PC-9 (cell line): ENCODE measurements around the gene GPBAR1. TPM values are rescaled to one million over a fixed set of nuclear protein-coding genes. Genes with fewer than 3 reads are reported as not detected.

Source experiments
- BruUV-seq: library from RNA; stranded (reverse); fragments of 400-500 nt; replicated peaks from 2 replicates; lab custom pipeline; 2021; lab: Mats Ljungman, UMichigan
- CTCF ChIA-PET: fragments of 300-600 bp; sonication (Branson Sonifier 250); formaldehyde crosslinking; loops from one replicate; lab custom pipeline; 2022; ENCODE audit warnings: antibody characterized with exemption; lab: Charles Lee
- POLR2A ChIA-PET: fragments of 300-600 bp; sonication (Branson Sonifier 250); formaldehyde crosslinking; loops from one replicate; lab custom pipeline; 2022; ENCODE audit warnings: antibody characterized with exemption; ENCODE audit not compliant: unreplicated experiment; lab: Charles Lee
- DNase-seq, 2 experiments: peaks; one replicate each; pipeline versions ENCODE4 v3.0.0 to v3.0.0-alpha.2; 2015 to 2022; ENCODE audit warnings: mixed read lengths in 1 of 2
- H2AFZ ChIP-seq: fragments of 200-600 bp; sonication (generic); 2 replicates; pipeline ENCODE4 v1.8.1; 2017; ENCODE audit warnings: antibody characterized with exemption
- H3F3A ChIP-seq: fragments of 200-600 bp; sonication (generic); 2 replicates; pipeline ENCODE4 v1.8.1; 2017; ENCODE audit warnings: antibody characterized with exemption, mild to moderate bottlenecking, low read depth; ENCODE audit not compliant: insufficient read depth
- H3K27ac ChIP-seq: fragments of 200-600 bp; sonication (generic); 2 replicates; pipeline ENCODE4 v1.6.1; 2016; ENCODE audit warnings: mixed run types
- H3K27me3 ChIP-seq: fragments of 200-600 bp; sonication (generic); 2 replicates; pipeline ENCODE4 v1.6.1; 2016; ENCODE audit warnings: low read depth, mixed run types; ENCODE audit not compliant: insufficient read depth
- H3K36me3 ChIP-seq: fragments of 200-600 bp; sonication (generic); 2 replicates; pipeline ENCODE4 v1.6.1; 2016; ENCODE audit warnings: low read depth, mixed run types
- H3K4me1 ChIP-seq: fragments of 200-600 bp; sonication (generic); replicated peaks from 2 replicates; pipeline ENCODE4 v1.6.1; 2016; ENCODE audit warnings: mixed run types; ENCODE audit not compliant: insufficient read depth
- H3K4me2 ChIP-seq: fragments of 200-600 bp; sonication (generic); 2 replicates; pipeline ENCODE4 v1.6.1; 2017; ENCODE audit warnings: mixed run types
- H3K4me3 ChIP-seq: fragments of 200-600 bp; sonication (generic); 2 replicates; pipeline ENCODE4 v1.6.1; 2016; ENCODE audit warnings: mixed run types
- H3K79me2 ChIP-seq: fragments of 200-600 bp; sonication (generic); 2 replicates; pipeline ENCODE4 v1.6.1; 2017; ENCODE audit warnings: low read depth, mixed run types
- H3K9me2 ChIP-seq: fragments of 200-600 bp; sonication (generic); 2 replicates; pipeline ENCODE4 v1.8.1; 2017; ENCODE audit warnings: mild to moderate bottlenecking; ENCODE audit not compliant: insufficient read depth
- H3K9me3 ChIP-seq: fragments of 200-600 bp; sonication (generic); 2 replicates; pipeline ENCODE4 v1.8.1; 2016; ENCODE audit warnings: low read depth; ENCODE audit not compliant: insufficient read depth
- H4K20me1 ChIP-seq: fragments of 200-600 bp; sonication (generic); 2 replicates; pipeline ENCODE4 v1.8.1; 2017; ENCODE audit not compliant: insufficient read depth
- EZH2 ChIP-seq: fragments of 200-600 bp; sonication (generic); IDR thresholded peaks from 2 replicates; pipeline ENCODE4 v1.8.0; 2017; ENCODE audit warnings: antibody characterized with exemption, low read depth
- intact Hi-C: fragments of 100-400 bp; cut with micrococcal nuclease; formaldehyde crosslinking; loops from one replicate; pipeline ENCODE4 v1.10.0; 2022; ENCODE audit not compliant: unreplicated experiment
- total RNA-seq: library from RNA; stranded (reverse); gene quantifications from 2 replicates; pipeline ENCODE4 v1.2.3, GENCODE V29; 2021
- TF ChIP-seq, protein P1 (sequence below): fragments of 200-600 bp; sonication (generic); conservative IDR thresholded peaks from 2 replicates; pipeline ENCODE4 v1.6.1; 2017; ENCODE audit warnings: mixed run types, antibody characterized with exemption, mild to moderate bottlenecking, moderate library complexity

The GPBAR1 gene
- total RNA-seq, 1 experiment from 2014 or later, result 0.22 TPM

DNA sequence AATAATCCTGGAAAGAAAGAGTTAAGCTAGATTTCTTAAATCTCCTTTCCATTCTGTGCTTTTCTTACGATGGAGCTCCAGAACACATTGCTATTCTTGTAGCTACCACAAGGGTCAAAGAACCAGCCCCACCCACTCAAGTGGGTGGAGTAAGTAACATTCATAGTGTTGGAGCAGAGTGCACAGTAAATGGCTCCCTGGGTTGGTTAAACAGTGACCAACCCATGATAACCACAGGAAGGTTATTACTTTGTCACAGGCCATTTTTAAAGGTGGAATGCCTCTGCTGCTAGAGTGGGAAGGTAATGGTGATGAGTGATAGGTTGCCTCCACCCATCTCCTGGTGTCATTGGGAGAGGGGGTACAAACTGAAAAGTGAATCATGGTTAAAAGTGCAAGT lies 29.9 kb upstream of the GPBAR1 start:
- Histone ChIP-seq H3K36me3 (peaks cover 71% of the 10 kb centered on the region), H3K27ac (no peak overlapping the region), H4K20me1 (no peaks in the 10 kb centered on the region), H3K79me2 (peaks cover 13% of the 10 kb centered on the region; the same call in 1 of the 2 replicates), H3K27me3 (no peaks in the 10 kb centered on the region), H3K4me3 (no peak overlapping the region), H3K9me3 (no peaks in the 10 kb centered on the region), H3K4me1 (peaks cover 32% of the 10 kb centered on the region), H3K9me2 (no peaks in the 10 kb centered on the region), H3K4me2 (no peak overlapping the region), H2AFZ (no peak overlapping the region), H3F3A (peaks cover 42% of the 10 kb centered on the region)
- ChIA-PET POLR2A (interaction anchor here (0.6 kb wide), 1 partner anchor 15 kb away, joined by 3 read pairs; no protein-coding TSS in a partner anchor), CTCF (no interaction called here)
- intact Hi-C loops, result no loop called here
- no TSS peak for BruUV-seq
- TF ChIP-seq, protein P1, sequence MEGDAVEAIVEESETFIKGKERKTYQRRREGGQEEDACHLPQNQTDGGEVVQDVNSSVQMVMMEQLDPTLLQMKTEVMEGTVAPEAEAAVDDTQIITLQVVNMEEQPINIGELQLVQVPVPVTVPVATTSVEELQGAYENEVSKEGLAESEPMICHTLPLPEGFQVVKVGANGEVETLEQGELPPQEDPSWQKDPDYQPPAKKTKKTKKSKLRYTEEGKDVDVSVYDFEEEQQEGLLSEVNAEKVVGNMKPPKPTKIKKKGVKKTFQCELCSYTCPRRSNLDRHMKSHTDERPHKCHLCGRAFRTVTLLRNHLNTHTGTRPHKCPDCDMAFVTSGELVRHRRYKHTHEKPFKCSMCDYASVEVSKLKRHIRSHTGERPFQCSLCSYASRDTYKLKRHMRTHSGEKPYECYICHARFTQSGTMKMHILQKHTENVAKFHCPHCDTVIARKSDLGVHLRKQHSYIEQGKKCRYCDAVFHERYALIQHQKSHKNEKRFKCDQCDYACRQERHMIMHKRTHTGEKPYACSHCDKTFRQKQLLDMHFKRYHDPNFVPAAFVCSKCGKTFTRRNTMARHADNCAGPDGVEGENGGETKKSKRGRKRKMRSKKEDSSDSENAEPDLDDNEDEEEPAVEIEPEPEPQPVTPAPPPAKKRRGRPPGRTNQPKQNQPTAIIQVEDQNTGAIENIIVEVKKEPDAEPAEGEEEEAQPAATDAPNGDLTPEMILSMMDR, result no peak
- no peak for TF ChIP-seq EZH2
- no peak for DNase-seq

DNA sequence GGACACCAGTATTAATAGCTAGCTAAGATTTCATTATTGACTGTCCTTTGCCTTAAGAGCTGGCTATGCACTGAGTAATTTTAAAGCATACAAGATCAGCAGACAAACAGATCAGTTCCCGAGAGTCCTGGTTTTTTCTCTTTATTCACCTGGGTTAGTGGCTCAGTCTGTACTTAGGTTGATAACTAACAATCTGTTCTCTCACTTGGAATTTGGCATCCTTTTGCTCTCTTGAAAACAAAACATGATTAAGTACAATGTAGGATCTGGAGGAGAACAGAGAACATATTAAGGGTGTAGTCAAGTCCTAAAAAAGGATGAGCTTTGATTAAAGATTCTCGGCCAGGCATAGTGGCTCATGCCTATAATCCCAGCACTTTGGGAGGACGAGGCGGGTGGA lies 27.3 kb upstream of the GPBAR1 start:
- no peak overlapping the region for H3K4me3 ChIP-seq
- peaks cover 13% of the 10 kb centered on the region; the same call in 1 of the 2 replicates for H3K79me2 ChIP-seq
- ChIA-PET POLR2A (no interaction called here), CTCF (no interaction called here)
- TF ChIP-seq, protein P1, result no peak
- no peak for TF ChIP-seq EZH2
- H3K9me2 ChIP-seq, result no peaks in the 10 kb centered on the region
- no peak overlapping the region for H3K27ac ChIP-seq
- no TSS peak for BruUV-seq
- H3K9me3 ChIP-seq, result no peaks in the 10 kb centered on the region
- H2AFZ ChIP-seq, result no peak overlapping the region
- no peaks in the 10 kb centered on the region; the same call in 1 of the 2 replicates for H4K20me1 ChIP-seq
- H3K4me1 ChIP-seq, result peaks cover 24% of the 10 kb centered on the region
- H3K4me2 ChIP-seq, result no peak overlapping the region
- peaks cover 28% of the 10 kb centered on the region for H3F3A ChIP-seq
- DNase-seq, result no peak
- H3K27me3 ChIP-seq, result no peaks in the 10 kb centered on the region
- peaks cover 74% of the 10 kb centered on the region for H3K36me3 ChIP-seq
- intact Hi-C loops, result no loop called here

- Histone ChIP-seq H3K4me2 (no peak overlapping the region), H3K4me3 (no peak overlapping the region), H4K20me1 (no peaks in the 10 kb centered on the region; the same call in 1 of the 2 replicates), H3K9me3 (no peaks in the 10 kb centered on the region), H3K4me1 (peaks cover 14% of the 10 kb centered on the region), H3F3A (peaks cover 18% of the 10 kb centered on the region), H2AFZ (no peak overlapping the region), H3K27me3 (no peaks in the 10 kb centered on the region), H3K27ac (no peak overlapping the region), H3K79me2 (peaks cover 13% of the 10 kb centered on the region; the same call in 1 of the 2 replicates), H3K9me2 (no peaks in the 10 kb centered on the region), H3K36me3 (peaks cover 76% of the 10 kb centered on the region)
- ChIA-PET POLR2A (no interaction called here), CTCF (no interaction called here)
- intact Hi-C loops, result no loop called here
- no peak for DNase-seq
- no TSS peak for BruUV-seq
- no peak for TF ChIP-seq EZH2
- TF ChIP-seq, protein P1, result no peak
Observed at GRCh38 chr2:218234521-218234920, 26.3 kb upstream of the GPBAR1 start.
